ENCODE data around the gene MKRN2OS. TPM values are rescaled to one million over a fixed set of nuclear protein-coding genes. Genes with fewer than 3 reads are reported as not detected.

Gene MKRN2OS
- total and polyA plus RNA-seq, 2 donors (not counting 3 experiments of a cell fraction or from before 2014, with no cell fraction given) = not detected

- Histone ChIP-seq H2AFZ (ENCODE audit: low read depth, low read length) (no peak overlapping the region), H3K9ac (replicated peaks; ENCODE audit: extremely low read depth, insufficient read depth, low read length) (no peak overlapping the region), H3K36me3 (ENCODE audit: control insufficient read depth in 2 of 2, extremely low read depth in 1 of 2, insufficient read depth in 2 of 2, low read length in 2 of 2) (peaks cover 0 to 5% of the 10 kb centered on the region in 2 experiments), H3K27ac (ENCODE audit: insufficient read depth, low read depth, low read length) (no peak overlapping the region), H3K4me1 (ENCODE audit: control insufficient read depth, extremely low read depth, insufficient read depth, low read length) (peaks cover 18% of the 10 kb centered on the region), H3K27me3 (ENCODE audit: control insufficient read depth in 2 of 2, insufficient read depth in 2 of 2, low read length in 2 of 2) (no peaks in the 10 kb centered on the region), H3K4me2 (ENCODE audit: insufficient read depth, low read length) (no peak overlapping the region), H3K9me1 (replicated peaks; ENCODE audit: control insufficient read depth, extremely low read depth, insufficient read depth, low read length) (no peaks in the 10 kb centered on the region), H4K20me1 (replicated peaks; ENCODE audit: control insufficient read depth, extremely low read depth, insufficient read depth, low read length) (no peaks in the 10 kb centered on the region), H3K9me3 (replicated peaks; ENCODE audit: control insufficient read depth, insufficient read depth, low read length) (no peaks in the 10 kb centered on the region), H3K4me3 (replicated peaks in 1 of 3; ENCODE audit: insufficient read depth in 1 of 3, low read depth in 1 of 3, low read length in 3 of 3) (no peak overlapping the region), H3K79me2 (ENCODE audit: control insufficient read depth, insufficient read depth, low read length) (no peaks in the 10 kb centered on the region)
- dilution Hi-C loops (cut with MboI; ENCODE audit: extremely low pct_ligation_motif_present, low sequenced_read_pairs) = no loop called here
- POLR2A ChIA-PET = no interaction called here
- CTCF ChIA-PET = interaction anchor here (1.3 to 2.6 kb wide), 2 partner anchors 21 to 371 kb away, joined by 5 to 8 read pairs; partner anchors contain the start of gene TSEN2
- FAIRE-seq (no peak), DNase-seq (ENCODE audit: low read depth, low spot score) (no peak)
- no peak for TF ChIP-seq JUN (IDR thresholded peaks at IDR 0.05; ENCODE audit: borderline replicate concordance, insufficient read depth, insufficient read length, low read depth)
- no TSS peak for BruUV-seq (replicated peaks)
- intact Hi-C loops (cut with micrococcal nuclease) = no loop called here
Observed at GRCh38 chr3:12506201-12506709, 39.0 kb downstream of the MKRN2OS start.

DNA sequence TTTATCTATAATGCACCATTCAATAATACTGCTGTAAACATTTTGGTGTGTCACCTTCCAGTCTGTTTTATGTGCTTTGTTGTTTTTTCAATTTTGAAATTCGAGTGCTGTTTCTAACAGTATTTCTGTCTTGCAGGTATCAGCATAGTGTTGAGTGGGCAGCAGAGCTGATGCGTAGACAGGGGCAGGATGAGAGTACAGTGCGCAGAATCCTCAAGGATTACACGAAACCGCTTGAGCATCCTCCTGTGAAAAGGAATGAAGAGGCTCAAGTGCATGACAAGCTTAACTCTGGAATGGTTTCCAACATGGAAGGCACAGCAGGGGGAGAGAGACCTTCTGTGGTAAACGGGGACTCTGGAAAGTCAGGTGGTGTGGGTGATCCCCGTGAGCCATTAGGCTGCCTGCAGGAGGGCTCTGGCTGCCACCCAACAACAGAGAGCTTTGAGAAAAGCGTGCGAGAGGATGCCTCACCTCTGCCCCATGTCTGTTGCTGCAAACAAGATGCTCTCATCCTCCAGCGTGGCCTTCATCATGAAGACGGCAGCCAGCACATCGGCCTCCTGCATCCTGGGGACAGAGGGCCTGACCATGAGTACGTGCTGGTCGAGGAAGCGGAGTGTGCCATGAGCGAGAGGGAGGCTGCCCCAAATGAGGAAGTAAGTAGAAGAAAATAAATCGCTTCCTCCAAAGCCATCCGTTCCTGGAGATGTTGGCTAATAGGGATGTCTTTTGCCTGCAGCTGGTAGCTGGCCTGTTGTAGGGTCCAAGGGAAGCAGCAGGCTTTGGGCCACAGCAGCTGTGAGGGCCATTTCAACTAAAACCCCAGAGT, 42.0 kb downstream of the MKRN2OS start:
- FAIRE-seq = no peak
- intact Hi-C loops (cut with micrococcal nuclease) = no loop called here
- Histone ChIP-seq H3K36me3 (ENCODE audit: control insufficient read depth in 2 of 2, extremely low read depth in 1 of 2, insufficient read depth in 2 of 2, low read length in 2 of 2) (peaks cover 0 to 16% of the 10 kb centered on the region in 2 experiments), H3K79me2 (ENCODE audit: control insufficient read depth, insufficient read depth, low read length) (no peaks in the 10 kb centered on the region), H3K4me3 (replicated peaks in 1 of 3; ENCODE audit: insufficient read depth in 1 of 3, low read depth in 1 of 3, low read length in 3 of 3) (no peak overlapping the region), H3K9ac (replicated peaks; ENCODE audit: extremely low read depth, insufficient read depth, low read length) (no peak overlapping the region), H3K4me2 (ENCODE audit: insufficient read depth, low read length) (no peak overlapping the region), H3K27me3 (ENCODE audit: control insufficient read depth in 2 of 2, insufficient read depth in 2 of 2, low read length in 2 of 2) (no peaks in the 10 kb centered on the region), H3K9me3 (replicated peaks; ENCODE audit: control insufficient read depth, insufficient read depth, low read length) (no peaks in the 10 kb centered on the region), H4K20me1 (replicated peaks; ENCODE audit: control insufficient read depth, extremely low read depth, insufficient read depth, low read length) (no peaks in the 10 kb centered on the region), H3K4me1 (ENCODE audit: control insufficient read depth, extremely low read depth, insufficient read depth, low read length) (peaks cover 12% of the 10 kb centered on the region), H2AFZ (ENCODE audit: low read depth, low read length) (no peak overlapping the region), H3K27ac (ENCODE audit: insufficient read depth, low read depth, low read length) (no peak overlapping the region), H3K9me1 (replicated peaks; ENCODE audit: control insufficient read depth, extremely low read depth, insufficient read depth, low read length) (no peaks in the 10 kb centered on the region)
- no peak for TF ChIP-seq POLR2A (IDR thresholded peaks at IDR 0.05; ENCODE audit: low read depth, low read length)
- no peak for TF ChIP-seq GATA2 (IDR thresholded peaks at IDR 0.05; ENCODE audit: insufficient read depth, insufficient read length, low read depth, low read length)
- no peak for TF ChIP-seq EZH2 (IDR thresholded peaks at IDR 0.05; ENCODE audit: borderline replicate concordance, low read depth, low read length, severe bottlenecking)
- TF ChIP-seq, protein P1, sequence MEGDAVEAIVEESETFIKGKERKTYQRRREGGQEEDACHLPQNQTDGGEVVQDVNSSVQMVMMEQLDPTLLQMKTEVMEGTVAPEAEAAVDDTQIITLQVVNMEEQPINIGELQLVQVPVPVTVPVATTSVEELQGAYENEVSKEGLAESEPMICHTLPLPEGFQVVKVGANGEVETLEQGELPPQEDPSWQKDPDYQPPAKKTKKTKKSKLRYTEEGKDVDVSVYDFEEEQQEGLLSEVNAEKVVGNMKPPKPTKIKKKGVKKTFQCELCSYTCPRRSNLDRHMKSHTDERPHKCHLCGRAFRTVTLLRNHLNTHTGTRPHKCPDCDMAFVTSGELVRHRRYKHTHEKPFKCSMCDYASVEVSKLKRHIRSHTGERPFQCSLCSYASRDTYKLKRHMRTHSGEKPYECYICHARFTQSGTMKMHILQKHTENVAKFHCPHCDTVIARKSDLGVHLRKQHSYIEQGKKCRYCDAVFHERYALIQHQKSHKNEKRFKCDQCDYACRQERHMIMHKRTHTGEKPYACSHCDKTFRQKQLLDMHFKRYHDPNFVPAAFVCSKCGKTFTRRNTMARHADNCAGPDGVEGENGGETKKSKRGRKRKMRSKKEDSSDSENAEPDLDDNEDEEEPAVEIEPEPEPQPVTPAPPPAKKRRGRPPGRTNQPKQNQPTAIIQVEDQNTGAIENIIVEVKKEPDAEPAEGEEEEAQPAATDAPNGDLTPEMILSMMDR (IDR thresholded peaks at IDR 0.05; ENCODE audit: extremely low read depth in 1 of 2, insufficient read depth in 1 of 2, low read depth in 1 of 2, low read length in 2 of 2) = no peak
- no peak for TF ChIP-seq POLR2AphosphoS5 (IDR thresholded peaks at IDR 0.05; ENCODE audit: insufficient read depth, low read depth, low read length)
- TF ChIP-seq FOS (IDR thresholded peaks at IDR 0.05; ENCODE audit: borderline replicate concordance, insufficient read depth, low read length) = no peak
- TF ChIP-seq, protein P2, sequence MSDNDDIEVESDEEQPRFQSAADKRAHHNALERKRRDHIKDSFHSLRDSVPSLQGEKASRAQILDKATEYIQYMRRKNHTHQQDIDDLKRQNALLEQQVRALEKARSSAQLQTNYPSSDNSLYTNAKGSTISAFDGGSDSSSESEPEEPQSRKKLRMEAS (IDR thresholded peaks at IDR 0.05; ENCODE audit: insufficient read depth, insufficient read length) = no peak
- TF ChIP-seq JUN (IDR thresholded peaks at IDR 0.05; ENCODE audit: borderline replicate concordance, insufficient read depth, insufficient read length, low read depth) = no peak
- no peak for TF ChIP-seq MYC (IDR thresholded peaks at IDR 0.05; ENCODE audit: low read depth, low read length)
- no peak for DNase-seq (ENCODE audit: low read depth, low spot score)
- dilution Hi-C loops (cut with MboI; ENCODE audit: extremely low pct_ligation_motif_present, low sequenced_read_pairs) = no loop called here
- ChIA-PET CTCF (interaction anchor here (1.3 kb wide), 1 partner anchor 7 kb away, joined by 3 read pairs; no protein-coding TSS in a partner anchor), POLR2A (no interaction called here)
- no TSS peak for BruUV-seq (replicated peaks)

All from endothelial cell of umbilical vein (primary cell).